ENCODE measurements around the gene POP4. TPM values are rescaled to one million over a fixed set of nuclear protein-coding genes. Genes with fewer than 3 reads are reported as not detected.
"Not testable (repeated sequence)": the region's sequence is repeated elsewhere in the genome, so short reads cannot be mapped to it uniquely, and the experiment has no call there.

POP4 gene, protein sequence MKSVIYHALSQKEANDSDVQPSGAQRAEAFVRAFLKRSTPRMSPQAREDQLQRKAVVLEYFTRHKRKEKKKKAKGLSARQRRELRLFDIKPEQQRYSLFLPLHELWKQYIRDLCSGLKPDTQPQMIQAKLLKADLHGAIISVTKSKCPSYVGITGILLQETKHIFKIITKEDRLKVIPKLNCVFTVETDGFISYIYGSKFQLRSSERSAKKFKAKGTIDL
- 83.4 TPM for polyA plus RNA-seq (2012; ENCODE audit: insufficient read depth, insufficient read length, low read depth)

DNA sequence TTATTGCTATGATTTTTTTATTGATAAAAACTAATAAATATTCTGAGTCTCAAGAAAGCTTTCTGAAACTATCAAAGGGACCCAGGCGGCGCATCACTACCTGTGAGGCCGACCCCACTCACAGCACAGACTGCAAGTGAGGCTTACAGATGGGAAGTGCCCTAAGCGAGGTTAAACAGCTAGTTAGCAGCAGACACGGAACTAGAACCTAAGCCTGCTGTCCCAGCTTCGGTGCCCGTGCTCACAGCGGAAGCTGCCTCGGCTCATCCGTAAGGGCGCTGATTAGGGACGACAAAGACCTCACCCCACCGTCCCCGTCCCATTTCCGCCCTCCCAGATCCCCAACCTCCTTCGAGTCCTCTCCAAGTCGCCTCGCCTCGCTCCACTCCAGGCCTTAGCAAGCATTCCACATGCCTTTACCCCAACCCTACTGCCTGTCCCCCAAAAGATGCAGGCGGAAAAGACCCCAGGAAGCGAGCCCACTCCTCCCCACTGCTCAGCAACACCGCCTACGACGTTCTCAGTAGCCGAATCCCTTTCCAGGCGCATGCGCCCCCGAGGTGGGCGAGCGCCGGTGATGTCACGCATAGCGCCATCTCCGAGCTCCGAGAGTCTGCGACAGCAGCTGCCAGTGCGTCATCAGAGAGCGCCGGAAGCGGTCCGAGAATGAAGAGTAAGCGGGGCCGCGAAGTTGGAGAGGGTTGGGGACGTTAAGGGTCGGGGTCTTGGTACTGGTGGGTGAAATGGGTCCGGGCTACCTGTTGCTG is at the start of gene POP4:
TSS of gene POP4 (plus strand) at position 631 of the 767 bp plus-strand sequence. CDS start at position 667, 36 bp downstream.
- H3K4me1 ChIP-seq: no peaks in the 10 kb centered on the region; the same call in 1 of the 2 replicates
- peaks cover 3% of the 10 kb centered on the region; the same call in 1 of the 2 replicates for H3K27me3 ChIP-seq
- TF ChIP-seq, protein P1, sequence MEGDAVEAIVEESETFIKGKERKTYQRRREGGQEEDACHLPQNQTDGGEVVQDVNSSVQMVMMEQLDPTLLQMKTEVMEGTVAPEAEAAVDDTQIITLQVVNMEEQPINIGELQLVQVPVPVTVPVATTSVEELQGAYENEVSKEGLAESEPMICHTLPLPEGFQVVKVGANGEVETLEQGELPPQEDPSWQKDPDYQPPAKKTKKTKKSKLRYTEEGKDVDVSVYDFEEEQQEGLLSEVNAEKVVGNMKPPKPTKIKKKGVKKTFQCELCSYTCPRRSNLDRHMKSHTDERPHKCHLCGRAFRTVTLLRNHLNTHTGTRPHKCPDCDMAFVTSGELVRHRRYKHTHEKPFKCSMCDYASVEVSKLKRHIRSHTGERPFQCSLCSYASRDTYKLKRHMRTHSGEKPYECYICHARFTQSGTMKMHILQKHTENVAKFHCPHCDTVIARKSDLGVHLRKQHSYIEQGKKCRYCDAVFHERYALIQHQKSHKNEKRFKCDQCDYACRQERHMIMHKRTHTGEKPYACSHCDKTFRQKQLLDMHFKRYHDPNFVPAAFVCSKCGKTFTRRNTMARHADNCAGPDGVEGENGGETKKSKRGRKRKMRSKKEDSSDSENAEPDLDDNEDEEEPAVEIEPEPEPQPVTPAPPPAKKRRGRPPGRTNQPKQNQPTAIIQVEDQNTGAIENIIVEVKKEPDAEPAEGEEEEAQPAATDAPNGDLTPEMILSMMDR (IDR thresholded peaks at IDR 0.05; ENCODE audit: low read depth, low read length): no peak
- H3K4me3 ChIP-seq (ENCODE audit: low read depth, low read length): peak within 1 kb of the TSS; percentile 92
- peaks cover 2% of the 10 kb centered on the region for H3K36me3 ChIP-seq
- H3K9me3 ChIP-seq: no peaks in the 10 kb centered on the region
- DNase-seq: peak; percentile 97

DNA sequence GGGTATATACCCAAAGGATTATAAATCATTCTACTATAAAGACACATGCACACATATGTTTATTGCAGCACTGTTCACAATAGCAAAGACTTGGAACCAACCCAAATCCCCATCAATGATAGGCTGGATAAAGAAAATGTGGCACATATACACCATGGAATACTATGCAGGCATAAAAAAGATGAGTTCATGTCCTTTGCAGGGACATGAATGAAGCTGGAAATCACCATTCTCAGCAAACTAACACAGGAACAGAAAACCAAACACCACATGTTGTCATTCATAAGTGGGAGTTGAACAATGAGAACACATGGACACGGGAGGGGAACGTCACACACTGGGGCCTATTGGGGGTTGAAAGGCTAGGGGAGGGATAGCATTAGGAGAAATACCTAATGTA is 47.0 kb upstream of the POP4 start:
- not testable (repeated sequence) for H3K4me3 ChIP-seq (ENCODE audit: low read depth, low read length); H3K27me3 ChIP-seq; H3K9me3 ChIP-seq; H3K4me1 ChIP-seq; H3K36me3 ChIP-seq; DNase-seq

DNA sequence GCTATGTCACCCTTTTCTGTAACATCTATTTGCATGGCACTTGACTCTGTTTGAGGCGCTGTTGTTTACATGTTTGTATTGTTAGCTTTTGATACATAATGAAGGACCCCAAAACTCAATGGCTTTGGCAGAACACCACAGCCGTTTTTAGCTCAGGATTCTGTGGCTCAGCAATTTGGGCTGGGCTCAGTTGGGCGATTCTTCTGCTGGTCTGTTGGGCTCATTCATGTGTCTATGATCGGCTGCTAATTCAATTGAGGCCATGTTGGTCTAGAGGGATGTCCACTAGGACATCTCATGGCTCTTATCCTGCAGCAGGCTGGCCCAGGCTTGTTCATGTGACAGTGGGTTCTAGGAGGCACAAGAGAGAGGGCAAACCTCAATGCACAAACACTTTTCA is 46.3 kb upstream of the POP4 start:
- TF ChIP-seq, protein P1 (IDR thresholded peaks at IDR 0.05; ENCODE audit: low read depth, low read length): no peak
- Histone ChIP-seq H3K9me3 (no peaks in the 10 kb centered on the region), H3K4me1 (no peaks in the 10 kb centered on the region), H3K27me3 (no peaks in the 10 kb centered on the region), H3K36me3 (no peaks in the 10 kb centered on the region), H3K4me3 (ENCODE audit: low read depth, low read length) (no peak overlapping the region)
- no peak for DNase-seq

DNA sequence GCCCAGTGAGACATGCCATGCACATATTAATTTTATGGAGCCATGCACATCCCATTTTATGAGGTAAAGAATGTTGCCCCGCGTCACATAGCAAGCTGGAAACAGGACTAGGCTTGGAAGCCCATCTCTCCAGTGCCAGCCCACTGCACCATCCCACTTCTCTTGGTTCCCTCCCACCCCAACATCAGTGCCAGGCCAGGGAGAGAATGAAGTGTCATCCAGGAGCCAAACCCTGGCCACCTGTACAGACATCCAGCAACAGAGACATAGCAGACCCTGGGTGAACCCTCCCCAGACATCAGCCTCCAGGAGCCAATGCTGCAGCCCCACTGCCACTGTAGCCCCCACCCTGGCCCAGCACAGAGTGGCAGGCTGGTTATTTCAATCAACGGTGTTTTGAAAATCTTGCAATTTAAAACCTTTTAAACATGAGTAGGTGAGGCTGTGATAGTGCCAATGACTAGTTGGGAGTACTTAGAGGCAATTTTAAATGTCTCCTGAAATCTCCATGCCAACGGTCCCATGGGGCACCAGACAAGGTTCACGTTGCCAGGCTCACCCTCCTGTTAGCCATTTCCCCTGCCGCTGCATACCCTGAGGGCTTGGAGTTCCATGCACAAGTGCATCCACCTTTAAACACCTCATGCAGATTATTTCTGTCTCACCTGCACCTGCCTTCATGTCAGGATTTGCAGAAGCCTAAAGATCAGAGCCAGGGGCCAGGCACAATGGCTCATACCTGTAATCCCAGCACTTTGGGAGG is 45.6 kb upstream of the POP4 start:
- DNase-seq: no peak
- Histone ChIP-seq H3K4me1 (no peaks in the 10 kb centered on the region), H3K9me3 (no peaks in the 10 kb centered on the region), H3K36me3 (no peaks in the 10 kb centered on the region), H3K4me3 (ENCODE audit: low read depth, low read length) (no peak overlapping the region), H3K27me3 (no peaks in the 10 kb centered on the region)
- TF ChIP-seq, protein P1 (IDR thresholded peaks at IDR 0.05; ENCODE audit: low read depth, low read length): no peak

DNA sequence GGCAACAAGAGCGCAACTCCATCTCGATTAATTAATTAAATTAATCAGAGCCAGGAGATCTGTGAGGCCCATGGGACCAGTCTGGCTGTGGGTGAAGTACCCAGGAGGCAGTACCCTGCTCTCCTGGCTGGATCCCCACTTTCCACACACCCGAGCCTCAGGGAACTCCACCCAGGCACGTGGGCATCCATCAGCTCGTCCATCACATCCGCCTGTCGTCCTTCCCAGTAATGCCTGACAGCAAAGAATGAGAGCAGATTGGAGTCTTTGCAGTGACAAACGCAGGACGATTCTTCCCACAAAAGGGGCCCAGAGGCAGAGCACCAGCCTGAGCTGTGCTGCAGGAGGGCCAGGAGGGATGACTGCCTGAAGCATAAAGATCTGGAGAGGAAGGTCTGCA is 44.5 kb upstream of the POP4 start:
- no peaks in the 10 kb centered on the region for H3K27me3 ChIP-seq
- no peak overlapping the region for H3K4me3 ChIP-seq (ENCODE audit: low read depth, low read length)
- no peaks in the 10 kb centered on the region for H3K36me3 ChIP-seq
- TF ChIP-seq, protein P1 (IDR thresholded peaks at IDR 0.05; ENCODE audit: low read depth, low read length): no peak
- no peak for DNase-seq
- no peaks in the 10 kb centered on the region for H3K4me1 ChIP-seq
- no peaks in the 10 kb centered on the region for H3K9me3 ChIP-seq
